ENCODE data around the gene PLPP6. TPM values are rescaled to one million over a fixed set of nuclear protein-coding genes. Genes with fewer than 3 reads are reported as not detected.

The PLPP6 gene
- polyA plus RNA-seq, 1 donor from 2014 or later, result 26.3 TPM

DNA sequence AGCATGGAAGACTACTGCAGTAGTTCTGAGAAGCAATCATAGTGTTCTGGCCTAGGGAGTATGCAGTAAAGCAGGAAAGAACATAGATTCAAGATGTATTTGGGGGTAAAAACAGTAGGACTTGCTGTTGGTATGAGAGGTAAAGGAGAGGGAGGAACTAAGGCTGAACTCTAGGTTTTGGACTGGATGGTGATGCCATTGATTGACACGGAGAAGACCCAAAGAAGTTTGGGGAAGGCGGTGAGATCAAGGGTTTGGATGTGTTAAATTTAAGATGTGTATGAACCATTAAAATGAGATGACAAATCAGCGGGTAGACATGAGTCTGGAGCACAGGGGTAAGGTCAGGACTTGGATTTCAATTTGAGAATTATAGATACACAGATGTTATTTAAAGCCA lies 15.3 kb downstream of the PLPP6 start:
- no peak overlapping the region for H3K4me2 ChIP-seq (ENCODE audit: low read length)
- no peaks in the 10 kb centered on the region for H3K9me2 ChIP-seq (ENCODE audit: insufficient read depth, low read length)
- no peaks in the 10 kb centered on the region for H3K9me3 ChIP-seq (ENCODE audit: low read length)
- peaks cover 16% of the 10 kb centered on the region for H3K79me2 ChIP-seq (replicated peaks; ENCODE audit: insufficient read depth, low read length)
- H3K9ac ChIP-seq (ENCODE audit: low read length), result no peak overlapping the region
- H3K27ac ChIP-seq (ENCODE audit: low read length), result peak overlapping the region; percentile 98
- no peak overlapping the region for H3K4me3 ChIP-seq (ENCODE audit: low read length)
- TF ChIP-seq POLR2AphosphoS5 (IDR thresholded peaks at IDR 0.05), result no peak
- no peak for TF ChIP-seq SMC3 (conservative IDR thresholded peaks at IDR 0.05; ENCODE audit: poor library complexity)
- TF ChIP-seq RAD21 (conservative IDR thresholded peaks at IDR 0.05), result no peak
- TF ChIP-seq, protein P1, sequence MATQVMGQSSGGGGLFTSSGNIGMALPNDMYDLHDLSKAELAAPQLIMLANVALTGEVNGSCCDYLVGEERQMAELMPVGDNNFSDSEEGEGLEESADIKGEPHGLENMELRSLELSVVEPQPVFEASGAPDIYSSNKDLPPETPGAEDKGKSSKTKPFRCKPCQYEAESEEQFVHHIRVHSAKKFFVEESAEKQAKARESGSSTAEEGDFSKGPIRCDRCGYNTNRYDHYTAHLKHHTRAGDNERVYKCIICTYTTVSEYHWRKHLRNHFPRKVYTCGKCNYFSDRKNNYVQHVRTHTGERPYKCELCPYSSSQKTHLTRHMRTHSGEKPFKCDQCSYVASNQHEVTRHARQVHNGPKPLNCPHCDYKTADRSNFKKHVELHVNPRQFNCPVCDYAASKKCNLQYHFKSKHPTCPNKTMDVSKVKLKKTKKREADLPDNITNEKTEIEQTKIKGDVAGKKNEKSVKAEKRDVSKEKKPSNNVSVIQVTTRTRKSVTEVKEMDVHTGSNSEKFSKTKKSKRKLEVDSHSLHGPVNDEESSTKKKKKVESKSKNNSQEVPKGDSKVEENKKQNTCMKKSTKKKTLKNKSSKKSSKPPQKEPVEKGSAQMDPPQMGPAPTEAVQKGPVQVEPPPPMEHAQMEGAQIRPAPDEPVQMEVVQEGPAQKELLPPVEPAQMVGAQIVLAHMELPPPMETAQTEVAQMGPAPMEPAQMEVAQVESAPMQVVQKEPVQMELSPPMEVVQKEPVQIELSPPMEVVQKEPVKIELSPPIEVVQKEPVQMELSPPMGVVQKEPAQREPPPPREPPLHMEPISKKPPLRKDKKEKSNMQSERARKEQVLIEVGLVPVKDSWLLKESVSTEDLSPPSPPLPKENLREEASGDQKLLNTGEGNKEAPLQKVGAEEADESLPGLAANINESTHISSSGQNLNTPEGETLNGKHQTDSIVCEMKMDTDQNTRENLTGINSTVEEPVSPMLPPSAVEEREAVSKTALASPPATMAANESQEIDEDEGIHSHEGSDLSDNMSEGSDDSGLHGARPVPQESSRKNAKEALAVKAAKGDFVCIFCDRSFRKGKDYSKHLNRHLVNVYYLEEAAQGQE (IDR thresholded peaks at IDR 0.05; ENCODE audit: borderline replicate concordance), result no peak
- TF ChIP-seq EP300 (conservative IDR thresholded peaks at IDR 0.05; ENCODE audit: poor library complexity, severe bottlenecking), result no peak
- TF ChIP-seq MXI1 (conservative IDR thresholded peaks at IDR 0.05; ENCODE audit: poor library complexity, severe bottlenecking), result no peak
- no peak for TF ChIP-seq TAF1 (IDR thresholded peaks at IDR 0.05; ENCODE audit: low read depth)
- TF ChIP-seq, protein P2, sequence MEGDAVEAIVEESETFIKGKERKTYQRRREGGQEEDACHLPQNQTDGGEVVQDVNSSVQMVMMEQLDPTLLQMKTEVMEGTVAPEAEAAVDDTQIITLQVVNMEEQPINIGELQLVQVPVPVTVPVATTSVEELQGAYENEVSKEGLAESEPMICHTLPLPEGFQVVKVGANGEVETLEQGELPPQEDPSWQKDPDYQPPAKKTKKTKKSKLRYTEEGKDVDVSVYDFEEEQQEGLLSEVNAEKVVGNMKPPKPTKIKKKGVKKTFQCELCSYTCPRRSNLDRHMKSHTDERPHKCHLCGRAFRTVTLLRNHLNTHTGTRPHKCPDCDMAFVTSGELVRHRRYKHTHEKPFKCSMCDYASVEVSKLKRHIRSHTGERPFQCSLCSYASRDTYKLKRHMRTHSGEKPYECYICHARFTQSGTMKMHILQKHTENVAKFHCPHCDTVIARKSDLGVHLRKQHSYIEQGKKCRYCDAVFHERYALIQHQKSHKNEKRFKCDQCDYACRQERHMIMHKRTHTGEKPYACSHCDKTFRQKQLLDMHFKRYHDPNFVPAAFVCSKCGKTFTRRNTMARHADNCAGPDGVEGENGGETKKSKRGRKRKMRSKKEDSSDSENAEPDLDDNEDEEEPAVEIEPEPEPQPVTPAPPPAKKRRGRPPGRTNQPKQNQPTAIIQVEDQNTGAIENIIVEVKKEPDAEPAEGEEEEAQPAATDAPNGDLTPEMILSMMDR (IDR thresholded peaks at IDR 0.05; ENCODE audit: poor library complexity, severe bottlenecking), result no peak
- no peak for TF ChIP-seq EZH2 (IDR thresholded peaks at IDR 0.05; ENCODE audit: borderline replicate concordance, insufficient read depth, low read length, poor library complexity, severe bottlenecking)
- no peaks in the 10 kb centered on the region for H3K27me3 ChIP-seq (ENCODE audit: insufficient read depth, low read depth, low read length)
- H2AFZ ChIP-seq (ENCODE audit: low read depth, low read length), result peak overlapping the region; percentile 86
- H3K36me3 ChIP-seq (ENCODE audit: insufficient read depth, low read length), result no peaks in the 10 kb centered on the region
- no peaks in the 10 kb centered on the region for H4K20me1 ChIP-seq (ENCODE audit: insufficient read depth)
- H3F3A ChIP-seq (ENCODE audit: insufficient read depth, low read length, poor library complexity, severe bottlenecking), result no peaks in the 10 kb centered on the region

DNA sequence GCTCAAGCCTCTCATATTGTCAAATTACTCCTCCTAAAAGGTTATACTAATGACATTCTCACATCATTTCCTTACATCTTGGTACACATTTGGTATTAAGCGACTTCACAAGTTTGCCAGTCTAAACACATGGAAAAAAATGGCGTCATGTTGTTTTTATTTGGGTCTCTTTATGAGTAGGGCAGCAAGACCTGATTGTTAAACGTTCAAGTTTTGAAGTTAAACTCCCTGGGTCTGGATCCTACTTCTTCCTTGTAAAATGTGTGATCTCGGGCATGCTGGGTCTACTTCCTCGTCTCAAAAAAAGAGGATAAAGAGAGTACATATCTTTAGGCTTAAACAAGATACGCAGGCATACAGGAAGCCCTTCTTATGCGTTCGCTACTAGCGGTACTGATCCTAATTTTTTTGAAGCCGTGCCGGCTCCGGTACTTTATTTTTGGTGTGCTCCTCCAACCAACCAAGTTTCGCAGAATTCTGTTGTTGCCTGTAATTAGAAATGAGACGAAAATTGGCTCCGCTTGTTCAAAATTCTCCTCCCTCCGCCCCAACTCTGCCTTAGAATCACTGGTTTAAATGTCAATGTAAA lies 16.7 kb downstream of the PLPP6 start:
- Histone ChIP-seq H3K9me2 (ENCODE audit: insufficient read depth, low read length) (no peaks in the 10 kb centered on the region), H3K27me3 (ENCODE audit: insufficient read depth, low read depth, low read length) (no peaks in the 10 kb centered on the region), H3K9me3 (ENCODE audit: low read length) (no peaks in the 10 kb centered on the region), H3K4me3 (ENCODE audit: low read length) (peak overlapping the region; percentile 86), H3K4me2 (ENCODE audit: low read length) (peak overlapping the region; percentile 68), H3K36me3 (ENCODE audit: insufficient read depth, low read length) (no peaks in the 10 kb centered on the region), H2AFZ (ENCODE audit: low read depth, low read length) (peak overlapping the region; percentile 86), H3F3A (ENCODE audit: insufficient read depth, low read length, poor library complexity, severe bottlenecking) (no peaks in the 10 kb centered on the region), H4K20me1 (ENCODE audit: insufficient read depth) (no peaks in the 10 kb centered on the region), H3K27ac (ENCODE audit: low read length) (peak overlapping the region; percentile 98), H3K9ac (ENCODE audit: low read length) (peak overlapping the region; percentile 91), H3K79me2 (replicated peaks; ENCODE audit: insufficient read depth, low read length) (peaks cover 27% of the 10 kb centered on the region)
- TF ChIP-seq RAD21 (conservative IDR thresholded peaks at IDR 0.05) (no peak), TAF1 (IDR thresholded peaks at IDR 0.05; ENCODE audit: low read depth) (no peak), EZH2 (IDR thresholded peaks at IDR 0.05; ENCODE audit: borderline replicate concordance, insufficient read depth, low read length, poor library complexity, severe bottlenecking) (no peak), SMC3 (conservative IDR thresholded peaks at IDR 0.05; ENCODE audit: poor library complexity) (no peak), EP300 (conservative IDR thresholded peaks at IDR 0.05; ENCODE audit: poor library complexity, severe bottlenecking) (no peak), POLR2AphosphoS5 (IDR thresholded peaks at IDR 0.05) (no peak), MXI1 (conservative IDR thresholded peaks at IDR 0.05; ENCODE audit: poor library complexity, severe bottlenecking) (no peak)
- TF ChIP-seq, protein P2 (IDR thresholded peaks at IDR 0.05; ENCODE audit: poor library complexity, severe bottlenecking), result no peak
- TF ChIP-seq, protein P1 (IDR thresholded peaks at IDR 0.05; ENCODE audit: borderline replicate concordance), result no peak
